Measurements from ENCODE around the gene COL6A2.

DNA sequence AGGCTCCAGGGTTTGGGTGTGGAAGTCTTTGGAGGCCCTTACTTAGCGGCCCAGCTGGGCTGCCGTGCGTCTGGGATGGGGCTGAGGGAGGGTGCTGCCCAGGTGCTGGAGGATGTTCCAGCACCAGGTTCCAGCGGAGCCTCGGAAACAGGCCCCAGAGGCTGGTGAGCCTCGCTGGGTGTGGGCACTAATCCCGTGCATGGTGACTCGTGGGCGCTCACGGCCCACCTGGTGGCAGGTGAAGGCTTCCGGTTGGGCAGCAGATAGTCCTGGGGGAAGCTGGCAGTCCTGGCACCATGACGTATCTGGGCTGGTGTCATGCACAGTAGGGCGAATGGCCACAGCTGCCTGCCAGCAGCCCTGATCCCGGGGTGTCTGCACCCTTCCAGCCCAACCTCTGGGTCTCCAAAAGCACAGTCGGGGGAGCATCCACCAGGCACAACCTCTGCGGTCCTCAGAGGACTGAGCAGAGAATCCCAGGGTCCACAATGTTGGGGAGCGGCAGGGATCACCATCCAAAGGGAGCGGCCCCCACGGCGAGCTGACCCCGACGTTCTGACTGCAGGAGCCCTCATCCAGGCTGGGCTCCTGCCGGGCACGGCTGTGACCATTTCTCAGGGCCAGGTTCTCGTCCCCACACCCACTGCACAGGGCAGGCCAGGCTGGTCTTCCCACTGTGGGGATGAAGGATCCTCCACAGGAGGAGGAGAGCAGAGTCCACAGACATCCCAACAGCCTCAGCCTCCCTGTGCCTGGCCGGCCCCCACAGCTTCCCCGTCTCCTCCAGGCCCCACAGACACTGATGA lies 32.1 kb downstream of the COL6A2 start:
- TF ChIP-seq, protein P1, sequence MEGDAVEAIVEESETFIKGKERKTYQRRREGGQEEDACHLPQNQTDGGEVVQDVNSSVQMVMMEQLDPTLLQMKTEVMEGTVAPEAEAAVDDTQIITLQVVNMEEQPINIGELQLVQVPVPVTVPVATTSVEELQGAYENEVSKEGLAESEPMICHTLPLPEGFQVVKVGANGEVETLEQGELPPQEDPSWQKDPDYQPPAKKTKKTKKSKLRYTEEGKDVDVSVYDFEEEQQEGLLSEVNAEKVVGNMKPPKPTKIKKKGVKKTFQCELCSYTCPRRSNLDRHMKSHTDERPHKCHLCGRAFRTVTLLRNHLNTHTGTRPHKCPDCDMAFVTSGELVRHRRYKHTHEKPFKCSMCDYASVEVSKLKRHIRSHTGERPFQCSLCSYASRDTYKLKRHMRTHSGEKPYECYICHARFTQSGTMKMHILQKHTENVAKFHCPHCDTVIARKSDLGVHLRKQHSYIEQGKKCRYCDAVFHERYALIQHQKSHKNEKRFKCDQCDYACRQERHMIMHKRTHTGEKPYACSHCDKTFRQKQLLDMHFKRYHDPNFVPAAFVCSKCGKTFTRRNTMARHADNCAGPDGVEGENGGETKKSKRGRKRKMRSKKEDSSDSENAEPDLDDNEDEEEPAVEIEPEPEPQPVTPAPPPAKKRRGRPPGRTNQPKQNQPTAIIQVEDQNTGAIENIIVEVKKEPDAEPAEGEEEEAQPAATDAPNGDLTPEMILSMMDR (IDR thresholded peaks at IDR 0.05) = no peak
- no peak for TF ChIP-seq POLR2A (IDR thresholded peaks at IDR 0.05)

Measured in right lobe of liver (tissue), 4 donors.